ENCODE data around the gene TP53I13.

- TF ChIP-seq GATA2 (IDR thresholded peaks at IDR 0.05; ENCODE audit: low read depth, low read length) = no peak
- no peak for TF ChIP-seq GATA3 (IDR thresholded peaks at IDR 0.05; ENCODE audit: low read depth, low read length)
Observed at GRCh38 chr17:29608986-29609385, 40.5 kb downstream of the TP53I13 start.
